Measurements from ENCODE around the gene SYT17.

DNA sequence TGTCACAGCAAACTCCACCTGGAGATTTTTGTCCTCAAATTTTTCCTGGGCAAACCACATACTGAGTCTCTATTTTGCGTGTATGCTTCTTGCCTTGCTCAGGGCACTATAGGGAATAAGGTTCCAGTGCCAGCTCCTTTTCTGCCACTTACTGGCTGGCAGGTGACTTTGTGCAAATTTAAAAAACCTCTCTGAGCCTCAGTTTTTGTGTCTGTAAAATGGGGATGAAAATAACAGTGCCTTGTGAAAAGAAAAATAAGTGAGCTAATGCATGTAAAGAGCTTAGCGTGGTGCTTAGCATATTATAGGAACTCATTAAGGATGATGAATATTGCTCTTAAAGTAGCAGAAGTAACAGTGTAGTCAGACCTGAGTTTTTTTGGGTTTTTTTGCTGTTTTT is 137.4 kb downstream of the SYT17 start:
- TF ChIP-seq, protein P1, sequence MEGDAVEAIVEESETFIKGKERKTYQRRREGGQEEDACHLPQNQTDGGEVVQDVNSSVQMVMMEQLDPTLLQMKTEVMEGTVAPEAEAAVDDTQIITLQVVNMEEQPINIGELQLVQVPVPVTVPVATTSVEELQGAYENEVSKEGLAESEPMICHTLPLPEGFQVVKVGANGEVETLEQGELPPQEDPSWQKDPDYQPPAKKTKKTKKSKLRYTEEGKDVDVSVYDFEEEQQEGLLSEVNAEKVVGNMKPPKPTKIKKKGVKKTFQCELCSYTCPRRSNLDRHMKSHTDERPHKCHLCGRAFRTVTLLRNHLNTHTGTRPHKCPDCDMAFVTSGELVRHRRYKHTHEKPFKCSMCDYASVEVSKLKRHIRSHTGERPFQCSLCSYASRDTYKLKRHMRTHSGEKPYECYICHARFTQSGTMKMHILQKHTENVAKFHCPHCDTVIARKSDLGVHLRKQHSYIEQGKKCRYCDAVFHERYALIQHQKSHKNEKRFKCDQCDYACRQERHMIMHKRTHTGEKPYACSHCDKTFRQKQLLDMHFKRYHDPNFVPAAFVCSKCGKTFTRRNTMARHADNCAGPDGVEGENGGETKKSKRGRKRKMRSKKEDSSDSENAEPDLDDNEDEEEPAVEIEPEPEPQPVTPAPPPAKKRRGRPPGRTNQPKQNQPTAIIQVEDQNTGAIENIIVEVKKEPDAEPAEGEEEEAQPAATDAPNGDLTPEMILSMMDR (IDR thresholded peaks at IDR 0.05; ENCODE audit: low read length): no peak
- no peak for TF ChIP-seq EZH2 (IDR thresholded peaks at IDR 0.05; ENCODE audit: borderline replicate concordance, low read length)

Data from OCI-LY1 (cell line).